HG02852 (cell line): ENCODE measurements around the gene C14orf93.
"Not testable (repeated sequence)": the region's sequence is repeated elsewhere in the genome, so short reads cannot be mapped to it uniquely, and the experiment has no call there.

Source experiments
- ATAC-seq: cut with Tn5 transposase; IDR thresholded peaks from one replicate; pipeline ENCODE4 v1.9.1; 2021; ENCODE audit warnings: mild to moderate bottlenecking, moderate library complexity; ENCODE audit not compliant: unreplicated experiment

The C14orf93 gene

GRCh38 chr14:22977434-22977683, 32.6 kb downstream of the C14orf93 start:
- ATAC-seq, result no peak

DNA sequence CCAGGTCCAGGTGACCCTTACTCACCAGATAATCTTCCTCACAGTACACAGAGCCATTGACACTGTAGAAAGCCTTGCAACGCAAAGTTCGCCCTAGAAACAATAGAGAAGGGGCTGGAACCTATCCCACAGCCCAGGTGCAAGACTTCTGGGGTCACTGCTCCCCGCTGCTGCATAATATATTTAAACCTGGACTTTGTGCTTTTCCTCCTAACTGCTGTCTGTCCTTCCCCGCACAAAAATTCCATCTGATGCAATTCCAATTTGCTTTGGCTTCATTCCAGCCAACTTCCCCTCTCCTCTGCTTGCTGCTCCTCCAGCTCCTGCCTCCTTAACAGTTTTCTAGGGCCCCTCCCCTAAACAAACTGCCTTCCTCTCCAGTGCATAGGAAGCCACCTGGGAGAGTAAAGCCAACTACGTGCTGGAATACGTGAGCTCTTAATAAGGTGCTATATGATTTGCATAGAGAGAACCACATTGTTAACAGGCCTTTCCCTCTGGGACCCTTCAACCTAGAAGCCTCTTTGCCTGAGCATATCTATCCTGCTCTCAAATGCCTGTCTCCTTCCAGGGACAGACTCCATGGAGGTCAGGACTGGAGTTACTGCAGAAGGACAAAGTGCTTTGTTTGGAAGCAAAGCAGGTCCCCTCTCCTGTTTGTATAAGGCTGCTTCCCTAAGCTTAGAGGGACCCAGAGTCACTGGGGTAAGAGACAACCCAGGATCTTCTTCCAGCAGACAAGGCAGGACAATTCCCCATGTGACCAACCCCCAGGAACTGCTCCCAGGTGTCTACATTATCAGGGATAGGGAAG, 33.1 kb downstream of the C14orf93 start:
- no peak for ATAC-seq

- ATAC-seq, result no peak
These were observed 35.2 kb downstream of the C14orf93 start for GRCh38 chr14:22974530-22975313.

- no peak for ATAC-seq
These were observed 36.5 kb downstream of the C14orf93 start for GRCh38 chr14:22973217-22974032.

- no peak for ATAC-seq
These were observed 37.5 kb downstream of the C14orf93 start for GRCh38 chr14:22972313-22972930.

GRCh38 chr14:22971152-22971551, 38.8 kb downstream of the C14orf93 start:
- no peak for ATAC-seq

DNA sequence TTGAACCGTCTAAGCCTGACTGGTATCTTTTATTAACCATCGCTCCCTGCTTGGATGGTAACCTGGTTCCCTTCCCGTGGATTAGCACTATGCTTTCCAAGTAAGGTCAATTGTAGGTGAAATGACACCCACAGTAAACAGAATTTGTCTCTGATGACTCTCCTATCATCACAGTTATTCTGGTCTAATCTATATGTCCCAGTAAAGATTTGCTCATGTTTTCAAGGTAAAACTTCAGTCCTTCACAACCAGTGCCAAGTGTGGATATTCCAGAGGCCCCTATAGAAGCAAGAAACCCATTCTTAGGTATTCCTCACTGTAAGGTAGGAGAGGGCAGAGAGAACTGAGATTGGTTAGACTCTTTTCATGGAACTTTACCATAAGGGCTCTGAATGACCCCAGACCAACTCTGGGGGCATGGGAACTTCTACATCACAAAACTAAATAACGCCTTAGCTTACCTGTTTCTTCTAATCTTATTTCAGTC, 43.1 kb downstream of the C14orf93 start:
- no peak for ATAC-seq

DNA sequence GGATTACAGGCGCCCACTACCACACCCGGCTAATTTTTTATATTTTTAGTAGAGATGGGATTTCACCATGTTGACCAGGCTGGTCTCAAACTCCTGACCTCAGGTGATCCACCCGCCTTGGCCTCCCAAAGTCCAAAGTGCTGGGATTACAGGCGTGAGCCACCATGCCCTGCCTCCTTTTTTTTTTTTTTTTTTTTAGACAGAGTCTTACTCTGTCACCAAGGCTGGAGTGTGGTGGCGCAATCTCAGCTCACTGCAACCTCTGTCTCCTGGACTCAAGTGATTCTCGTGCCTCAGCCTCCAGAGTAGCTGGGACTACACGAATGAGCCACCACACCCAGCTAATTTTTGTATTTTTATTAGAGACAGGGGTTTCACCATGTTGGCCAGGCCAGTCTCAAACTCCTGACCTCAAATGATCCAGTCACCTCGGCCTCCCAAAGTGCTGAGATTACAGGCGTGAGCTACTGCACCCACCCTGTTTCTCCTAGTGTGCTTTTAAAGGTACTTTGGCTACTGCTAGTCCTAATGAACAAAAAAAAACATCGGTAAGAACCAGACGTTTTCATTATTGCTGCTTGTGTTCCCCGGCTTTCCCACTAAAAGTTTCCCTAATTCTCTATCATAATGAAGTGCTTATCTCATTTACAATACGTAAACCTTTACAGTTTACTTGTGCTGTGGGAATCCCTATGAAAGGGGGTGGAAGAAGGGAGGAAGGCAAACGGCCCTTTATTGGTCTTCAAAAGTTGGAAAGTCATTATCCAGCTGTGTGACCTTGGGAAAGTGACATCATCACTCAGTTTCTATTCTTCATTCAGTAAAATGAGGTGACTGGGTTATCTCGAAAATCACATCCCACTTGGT, 43.8 kb downstream of the C14orf93 start:
- not testable (repeated sequence) for ATAC-seq

- ATAC-seq, result no peak
These were observed 47.8 kb downstream of the C14orf93 start for GRCh38 chr14:22962061-22962676.

GRCh38 chr14:22955702-22956569, 54.0 kb downstream of the C14orf93 start:
- no peak for ATAC-seq

DNA sequence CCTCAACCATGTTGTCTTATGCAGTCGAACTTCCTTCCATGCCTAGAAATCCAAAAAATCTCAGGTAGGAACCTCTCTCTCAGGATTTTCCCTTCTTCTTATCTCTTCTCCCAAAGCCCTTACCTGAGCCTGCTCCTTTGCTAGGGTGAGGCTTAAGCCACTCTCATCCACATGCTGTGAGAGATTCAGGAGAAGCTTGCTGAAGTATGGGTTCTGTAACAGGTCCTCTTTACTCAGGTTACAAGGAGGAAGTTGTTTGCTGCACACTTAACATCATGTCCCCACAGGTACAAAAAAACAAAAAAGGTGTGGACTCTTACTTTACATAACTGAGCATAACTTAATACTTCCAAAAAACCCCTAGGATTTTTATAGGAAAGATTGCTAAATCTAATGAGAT, 57.5 kb downstream of the C14orf93 start:
- no peak for ATAC-seq

GRCh38 chr14:22951795-22952194, 58.1 kb downstream of the C14orf93 start:
- ATAC-seq, result not testable (repeated sequence)

- ATAC-seq, result no peak
These were observed 64.3 kb downstream of the C14orf93 start for GRCh38 chr14:22945642-22946041.

GRCh38 chr14:22939684-22940083, 70.3 kb downstream of the C14orf93 start:
- ATAC-seq, result no peak
